Thymus (tissue), 11 donors: Measurements from ENCODE around the gene STX5. TPM values are rescaled to one million over a fixed set of nuclear protein-coding genes. Genes with fewer than 3 reads are reported as not detected.
A peak's percentile ranks its signal among the peaks of the same experiment; 100 is the strongest.
"Not testable (repeated sequence)": the region's sequence is repeated elsewhere in the genome, so short reads cannot be mapped to it uniquely, and the experiment has no call there.

ENCODE experiments used
- DNase-seq, 9 donors: peaks; one replicate each; pipeline ENCODE4 v3.0.0-alpha.2; 2013; ENCODE audit warnings: low spot score in 9 of 9, low read depth in 6 of 9, missing footprints in 1 of 9
- H3K27ac ChIP-seq, 2 donors: one replicate each; pipeline ENCODE4 v1.5.1; 2013; ENCODE audit warnings: control low read depth in 1 of 2, low read depth in 1 of 2, low read length in 1 of 2, mild to moderate bottlenecking in 1 of 2, moderate library complexity in 1 of 2
- H3K27me3 ChIP-seq, 2 donors: one replicate each; pipeline ENCODE4 v1.5.1; 2013; ENCODE audit warnings: low read length in 1 of 2; ENCODE audit not compliant: control insufficient read depth in 2 of 2, insufficient read depth in 1 of 2
- H3K36me3 ChIP-seq, 2 donors: one replicate each; pipeline ENCODE4 v1.5.1; 2013; ENCODE audit warnings: low read length in 1 of 2, mild to moderate bottlenecking in 1 of 2, moderate library complexity in 1 of 2; ENCODE audit not compliant: control insufficient read depth in 2 of 2, insufficient read depth in 2 of 2
- H3K4me1 ChIP-seq, 2 donors: one replicate each; pipeline ENCODE4 v1.5.1; 2013; ENCODE audit warnings: low read length in 2 of 2; ENCODE audit not compliant: control insufficient read depth in 2 of 2, insufficient read depth in 2 of 2
- H3K4me3 ChIP-seq, 2 donors: one replicate each; pipeline ENCODE4 v1.5.1; 2013; ENCODE audit warnings: low read length in 2 of 2, control low read depth in 1 of 2, mild to moderate bottlenecking in 1 of 2
- H3K9me3 ChIP-seq, 2 donors: one replicate each; pipeline ENCODE4 v1.5.1; 2013; ENCODE audit warnings: low read length in 1 of 2, mild to moderate bottlenecking in 1 of 2; ENCODE audit not compliant: control insufficient read depth in 2 of 2, insufficient read depth in 1 of 2
- WGBS: extraction: QIAGEN DNeasy Blood & Tissue Kit; methylation state at CpG from one replicate; pipeline ENCODE4 v1.1.7; 2013; 5-methylcytosine and 5-hydroxymethylcytosine counted together
- polyA plus RNA-seq: library from polyadenylated mRNA; stranded (reverse); fragments of 200-250 nt; gene quantifications from one replicate; pipeline ENCODE4 v1.2.3, GENCODE V29; 2013
- total RNA-seq: library from RNA; stranded (reverse); fragments of 120-200 nt; gene quantifications from one replicate; pipeline ENCODE4 v1.2.4, GENCODE V29; 2013
- donor health status: healthy.

Gene STX5
- total and polyA plus RNA-seq, 2 donors = 30.0 to 31.2 TPM

DNA sequence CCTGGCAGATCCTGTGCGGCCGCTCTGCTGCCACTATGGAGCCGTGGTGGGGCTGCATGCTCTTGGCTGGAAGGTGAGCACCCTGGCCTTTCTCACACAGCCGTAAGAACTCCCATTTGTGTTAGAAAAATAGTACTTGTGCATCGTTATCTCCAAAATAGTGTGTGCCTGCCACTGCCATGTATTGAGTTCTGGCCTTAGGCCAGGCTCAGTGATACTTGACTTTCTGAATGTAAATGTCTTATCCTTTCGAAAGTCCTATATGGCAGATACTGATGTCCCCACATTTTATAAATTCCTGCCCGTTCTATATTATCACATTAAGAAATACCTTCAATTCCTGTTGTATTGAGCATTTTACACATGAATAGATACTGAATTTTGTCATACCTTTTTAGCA is 49.1 kb downstream of the STX5 start:
- peaks cover 0 to 6% of the 10 kb centered on the region in 2 donors for H3K4me1 ChIP-seq
- no peaks in the 10 kb centered on the region for H3K9me3 ChIP-seq
- no peak overlapping the region for H3K4me3 ChIP-seq
- WGBS = 98% methylated on average over 7 of the region's 7 CpGs
- no peaks in the 10 kb centered on the region for H3K27me3 ChIP-seq
- H3K27ac ChIP-seq = no peak overlapping the region
- H3K36me3 ChIP-seq = peaks cover 23 to 42% of the 10 kb centered on the region in 2 donors
- DNase-seq = no peak

DNA sequence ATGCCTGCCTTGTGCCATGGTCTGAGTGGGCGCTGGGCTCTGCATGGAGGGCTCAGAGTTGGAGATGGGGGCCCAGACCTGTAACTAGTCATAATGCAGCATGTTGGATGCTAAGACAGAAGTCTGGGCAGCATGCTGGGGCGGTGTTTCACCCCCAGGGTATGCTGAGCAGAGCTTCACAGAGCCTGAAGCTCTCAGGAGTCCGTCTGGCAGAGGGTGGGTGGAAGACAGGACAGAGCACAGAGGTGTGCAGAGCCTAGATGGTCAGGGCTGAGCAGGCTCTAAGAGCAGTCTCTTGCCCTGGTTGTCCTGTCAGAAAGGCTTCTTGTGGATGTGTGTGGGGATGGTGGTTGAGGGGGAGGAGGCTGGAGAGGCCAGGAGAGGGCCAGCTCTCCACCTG is 53.4 kb downstream of the STX5 start:
- H3K9me3 ChIP-seq = no peaks in the 10 kb centered on the region
- WGBS = 97% methylated on average over 3 of the region's 3 CpGs
- no peak overlapping the region for H3K4me3 ChIP-seq
- no peak for DNase-seq
- no peak overlapping the region for H3K27ac ChIP-seq
- no peaks in the 10 kb centered on the region for H3K27me3 ChIP-seq
- H3K36me3 ChIP-seq = peaks cover 49 to 53% of the 10 kb centered on the region in 2 donors
- H3K4me1 ChIP-seq = no peaks in the 10 kb centered on the region

GRCh38 chr11:62777389-62777788 is 54.5 kb downstream of the STX5 start:
- Histone ChIP-seq H3K4me1 (peaks cover 0 to under 1% of the 10 kb centered on the region in 2 donors), H3K9me3 (no peaks in the 10 kb centered on the region), H3K27ac (no peak overlapping the region), H3K4me3 (no peak overlapping the region), H3K36me3 (peaks cover 45 to 49% of the 10 kb centered on the region in 2 donors), H3K27me3 (no peaks in the 10 kb centered on the region)
- no peak for DNase-seq
- 97% methylated on average over 2 of the region's 2 CpGs for WGBS

DNA sequence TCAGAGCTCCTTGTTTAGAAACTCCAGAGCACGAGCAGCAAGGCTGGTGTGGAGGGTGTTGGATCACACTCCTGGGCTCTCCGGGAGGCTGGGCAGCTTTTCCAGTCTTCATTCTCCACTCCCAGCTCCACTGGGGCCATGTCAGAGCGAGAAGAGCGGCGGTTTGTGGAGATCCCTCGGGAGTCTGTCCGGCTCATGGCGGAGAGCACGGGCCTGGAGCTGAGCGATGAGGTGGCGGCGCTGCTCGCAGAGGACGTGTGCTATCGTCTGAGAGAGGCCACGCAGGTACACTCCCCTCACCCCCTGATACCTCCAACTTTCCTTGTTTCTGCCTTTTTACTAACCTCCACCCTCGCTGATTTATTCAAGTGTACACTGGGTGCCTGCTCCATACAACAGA is 56.2 kb downstream of the STX5 start:
- Histone ChIP-seq H3K27ac (no peak overlapping the region), H3K36me3 (peaks cover 38 to 42% of the 10 kb centered on the region in 2 donors), H3K27me3 (no peaks in the 10 kb centered on the region), H3K4me3 (no peak overlapping the region), H3K9me3 (no peaks in the 10 kb centered on the region), H3K4me1 (peaks cover 5 to 11% of the 10 kb centered on the region in 2 donors)
- DNase-seq = no peak
- WGBS = 98% methylated on average over 17 of the region's 17 CpGs

DNA sequence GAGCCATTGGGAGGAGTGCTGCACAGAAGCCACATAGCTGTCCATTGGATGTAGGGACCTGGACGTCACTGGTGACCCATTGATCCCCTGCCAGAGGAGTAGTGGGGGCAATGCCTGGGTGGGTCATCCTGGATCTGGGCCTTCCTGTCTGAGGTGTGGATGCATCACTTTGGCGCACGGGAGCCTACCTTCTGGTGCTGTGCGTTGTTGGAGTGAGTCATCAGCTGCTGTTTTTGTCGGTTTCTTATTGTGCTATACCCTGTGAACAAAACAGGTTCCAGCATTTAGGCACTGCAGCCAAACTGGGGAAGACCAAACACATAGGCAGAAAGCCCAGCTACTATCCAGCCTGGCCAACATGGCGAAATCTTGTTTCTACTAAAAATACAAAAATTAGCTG is 57.4 kb downstream of the STX5 start:
- Histone ChIP-seq H3K4me3 (no peak overlapping the region), H3K27ac (no peak overlapping the region)

GRCh38 chr11:62771144-62772021 is 60.5 kb downstream of the STX5 start, which contains the start of gene TAF6L:
TSS of gene TAF6L (plus strand) at chr11:62771396. CDS start at chr11:62775784, 4,388 bp downstream.
- H3K9me3 ChIP-seq = no peaks in the 10 kb centered on the region
- H3K27me3 ChIP-seq = no peaks in the 10 kb centered on the region
- H3K4me1 ChIP-seq = peaks cover 5 to 22% of the 10 kb centered on the region in 2 donors
- H3K27ac ChIP-seq = peak within 1 kb of the TSS; percentile 84 to 91
- 4% methylated on average over 60 of the region's 60 CpGs for WGBS
- H3K36me3 ChIP-seq = peaks cover 19 to 32% of the 10 kb centered on the region in 2 donors
- DNase-seq = peak; percentile 79 to 95 (median 88)
- peak within 1 kb of the TSS; percentile 84 to 85 for H3K4me3 ChIP-seq

More for the DNA sequence above, 57.4 kb downstream of the STX5 start:
- Histone ChIP-seq H3K27me3 (no peaks in the 10 kb centered on the region), H3K4me1 (peaks cover 5 to 22% of the 10 kb centered on the region in 2 donors), H3K36me3 (peaks cover 34 to 38% of the 10 kb centered on the region in 2 donors), H3K9me3 (no peaks in the 10 kb centered on the region)
- DNase-seq = no peak
- WGBS = 97% methylated on average over 6 of the region's 6 CpGs

- H3K27ac ChIP-seq = peak overlapping the region; percentile 84 to 91
- no peak for DNase-seq
- no peaks in the 10 kb centered on the region for H3K9me3 ChIP-seq
- peaks cover 19 to 32% of the 10 kb centered on the region in 2 donors for H3K36me3 ChIP-seq
- peaks cover 5 to 22% of the 10 kb centered on the region in 2 donors for H3K4me1 ChIP-seq
- peak overlapping the region; percentile 84 to 85 for H3K4me3 ChIP-seq
- H3K27me3 ChIP-seq = no peaks in the 10 kb centered on the region
- 3% methylated on average over 18 of the region's 18 CpGs for WGBS
Observed at GRCh38 chr11:62770778-62771143, 61.1 kb downstream of the STX5 start.

GRCh38 chr11:62760867-62761227 is 71.0 kb downstream of the STX5 start:
- H3K4me1 ChIP-seq = peaks cover 11 to 15% of the 10 kb centered on the region in 2 donors
- not testable (repeated sequence) for H3K9me3 ChIP-seq, DNase-seq, H3K27me3 ChIP-seq
- H3K36me3 ChIP-seq = peaks cover 13 to 18% of the 10 kb centered on the region in 2 donors
- 41% methylated on average over 9 of the region's 9 CpGs for WGBS
- H3K27ac ChIP-seq = peak overlapping the region in 1 of 2 donors; percentile 42
- H3K4me3 ChIP-seq = peak overlapping the region; percentile 90 to 93
